ENCODE data around the gene ARID5B. TPM values are rescaled to one million over a fixed set of nuclear protein-coding genes. Genes with fewer than 3 reads are reported as not detected.
A peak's percentile ranks its signal among the peaks of the same experiment; 100 is the strongest.

Gene ARID5B
- total and polyA plus RNA-seq, 2 donors (not counting 1 experiment from before 2014, with no cell fraction given), result 118 to 145 TPM

- Histone ChIP-seq H3K4me1 (ENCODE audit: control insufficient read depth, extremely low read depth, insufficient read depth, low read length) (peaks cover 36% of the 10 kb centered on the region), H2AFZ (ENCODE audit: low read length) (no peak overlapping the region), H3K27me3 (ENCODE audit: control insufficient read depth, insufficient read depth, low read length) (no peaks in the 10 kb centered on the region), H3K9ac (ENCODE audit: insufficient read depth, low read length) (no peak overlapping the region), H4K20me1 (ENCODE audit: control insufficient read depth, extremely low read depth, insufficient read depth, low read length) (no peaks in the 10 kb centered on the region), H3K27ac (ENCODE audit: insufficient read depth, low read length) (no peak overlapping the region), H3K9me3 (ENCODE audit: control insufficient read depth, insufficient read depth, low read depth, low read length) (no peaks in the 10 kb centered on the region), H3K36me3 (ENCODE audit: control insufficient read depth, insufficient read depth, low read length) (no peaks in the 10 kb centered on the region), H3K79me2 (ENCODE audit: control insufficient read depth, insufficient read depth, low read length) (peaks cover 38% of the 10 kb centered on the region), H3K4me2 (ENCODE audit: extremely low read depth, insufficient read depth, low read length) (no peak overlapping the region), H3K4me3 (replicated peaks in 1 of 4; ENCODE audit: control extremely low read depth in 1 of 4, insufficient read depth in 1 of 4, low read depth in 3 of 4, low read length in 4 of 4) (no peak overlapping the region)
- TF ChIP-seq, protein P1, sequence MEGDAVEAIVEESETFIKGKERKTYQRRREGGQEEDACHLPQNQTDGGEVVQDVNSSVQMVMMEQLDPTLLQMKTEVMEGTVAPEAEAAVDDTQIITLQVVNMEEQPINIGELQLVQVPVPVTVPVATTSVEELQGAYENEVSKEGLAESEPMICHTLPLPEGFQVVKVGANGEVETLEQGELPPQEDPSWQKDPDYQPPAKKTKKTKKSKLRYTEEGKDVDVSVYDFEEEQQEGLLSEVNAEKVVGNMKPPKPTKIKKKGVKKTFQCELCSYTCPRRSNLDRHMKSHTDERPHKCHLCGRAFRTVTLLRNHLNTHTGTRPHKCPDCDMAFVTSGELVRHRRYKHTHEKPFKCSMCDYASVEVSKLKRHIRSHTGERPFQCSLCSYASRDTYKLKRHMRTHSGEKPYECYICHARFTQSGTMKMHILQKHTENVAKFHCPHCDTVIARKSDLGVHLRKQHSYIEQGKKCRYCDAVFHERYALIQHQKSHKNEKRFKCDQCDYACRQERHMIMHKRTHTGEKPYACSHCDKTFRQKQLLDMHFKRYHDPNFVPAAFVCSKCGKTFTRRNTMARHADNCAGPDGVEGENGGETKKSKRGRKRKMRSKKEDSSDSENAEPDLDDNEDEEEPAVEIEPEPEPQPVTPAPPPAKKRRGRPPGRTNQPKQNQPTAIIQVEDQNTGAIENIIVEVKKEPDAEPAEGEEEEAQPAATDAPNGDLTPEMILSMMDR (conservative IDR thresholded peaks at IDR 0.05 in 1 of 2, IDR thresholded peaks at IDR 0.05 in 1 of 2; ENCODE audit: low read depth in 1 of 2, low read length in 2 of 2), result no peak
- no peak for TF ChIP-seq EZH2 (IDR thresholded peaks at IDR 0.05; ENCODE audit: low read length, missing control alignments)
- DNase-seq (ENCODE audit: low read depth in 2 of 2), result peak in 1 of 2 donors; percentile 32
These were observed 39.7 kb downstream of the ARID5B start for GRCh38 chr10:61941202-61941681.

GRCh38 chr10:61942604-61943461 is 41.3 kb downstream of the ARID5B start:
- peak overlapping the region; percentile 69 for H3K27ac ChIP-seq (ENCODE audit: insufficient read depth, low read length)

More at GRCh38 chr10:61942604-61943461, 41.3 kb downstream of the ARID5B start:
- no peak for TF ChIP-seq EZH2 (IDR thresholded peaks at IDR 0.05; ENCODE audit: low read length, missing control alignments)
- TF ChIP-seq, protein P1 (conservative IDR thresholded peaks at IDR 0.05 in 1 of 2, IDR thresholded peaks at IDR 0.05 in 1 of 2; ENCODE audit: low read depth in 1 of 2, low read length in 2 of 2), result no peak
- no peak overlapping the region for H2AFZ ChIP-seq (ENCODE audit: low read length)
- H3K9ac ChIP-seq (ENCODE audit: insufficient read depth, low read length), result no peak overlapping the region
- H3K9me3 ChIP-seq (ENCODE audit: control insufficient read depth, insufficient read depth, low read depth, low read length), result no peaks in the 10 kb centered on the region
- no peak overlapping the region for H3K4me2 ChIP-seq (ENCODE audit: extremely low read depth, insufficient read depth, low read length)
- H3K36me3 ChIP-seq (ENCODE audit: control insufficient read depth, insufficient read depth, low read length), result peaks cover 2% of the 10 kb centered on the region
- no peaks in the 10 kb centered on the region for H3K27me3 ChIP-seq (ENCODE audit: control insufficient read depth, insufficient read depth, low read length)
- peak overlapping the region in 2 of 4 experiments; percentile 0 to 2 for H3K4me3 ChIP-seq (replicated peaks in 1 of 4; ENCODE audit: control extremely low read depth in 1 of 4, insufficient read depth in 1 of 4, low read depth in 3 of 4, low read length in 4 of 4)
- peaks cover 28% of the 10 kb centered on the region for H3K4me1 ChIP-seq (ENCODE audit: control insufficient read depth, extremely low read depth, insufficient read depth, low read length)
- peak; percentile 65 to 77 for DNase-seq (ENCODE audit: low read depth in 2 of 2)
- H3K79me2 ChIP-seq (ENCODE audit: control insufficient read depth, insufficient read depth, low read length), result peaks cover 30% of the 10 kb centered on the region
- no peaks in the 10 kb centered on the region for H4K20me1 ChIP-seq (ENCODE audit: control insufficient read depth, extremely low read depth, insufficient read depth, low read length)

Measured in fibroblast of lung (primary cell).